IPS-18a (cell line): Measurements from ENCODE around the gene TLCD5.

Experiments used
- H3K27ac ChIP-seq: one replicate; pipeline ENCODE4 v1.5.1; 2013; ENCODE audit warnings: low read length
- H3K27me3 ChIP-seq: one replicate; pipeline ENCODE4 v1.6.1; 2013; ENCODE audit warnings: mild to moderate bottlenecking, low read length; ENCODE audit not compliant: control insufficient read depth, insufficient read depth
- H3K36me3 ChIP-seq: one replicate; pipeline ENCODE4 v1.6.1; 2013; ENCODE audit warnings: low read depth, low read length; ENCODE audit not compliant: control insufficient read depth
- H3K4me1 ChIP-seq: one replicate; pipeline ENCODE4 v1.6.1; 2013; ENCODE audit warnings: low read depth, low read length; ENCODE audit not compliant: control insufficient read depth
- H3K4me3 ChIP-seq: one replicate; pipeline ENCODE4 v1.5.1; 2013; ENCODE audit warnings: low read length
- H3K9ac ChIP-seq: one replicate; pipeline ENCODE4 v1.6.1; 2013; ENCODE audit warnings: mild to moderate bottlenecking, low read length, moderate library complexity
- H3K9me3 ChIP-seq: one replicate; pipeline ENCODE4 v1.6.1; 2013; ENCODE audit warnings: low read depth, low read length; ENCODE audit not compliant: control insufficient read depth

TLCD5 gene

GRCh38 chr11:120332822-120333716 lies 8.0 kb downstream of the TLCD5 start:
- H3K9me3 ChIP-seq = no peaks in the 10 kb centered on the region
- H3K4me3 ChIP-seq = no peak overlapping the region
- H3K9ac ChIP-seq = no peak overlapping the region
- peaks cover 9% of the 10 kb centered on the region for H3K36me3 ChIP-seq
- H3K27ac ChIP-seq = no peak overlapping the region
- peaks cover 11% of the 10 kb centered on the region for H3K4me1 ChIP-seq
- H3K27me3 ChIP-seq = no peaks in the 10 kb centered on the region

- H3K36me3 ChIP-seq = peaks cover 9% of the 10 kb centered on the region
- no peaks in the 10 kb centered on the region for H3K27me3 ChIP-seq
- H3K4me3 ChIP-seq = no peak overlapping the region
- peaks cover 18% of the 10 kb centered on the region for H3K4me1 ChIP-seq
- H3K9ac ChIP-seq = no peak overlapping the region
- H3K27ac ChIP-seq = no peak overlapping the region
- no peaks in the 10 kb centered on the region for H3K9me3 ChIP-seq
These were observed 8.7 kb downstream of the TLCD5 start for GRCh38 chr11:120333801-120334200.

GRCh38 chr11:120334332-120334731 lies 9.2 kb downstream of the TLCD5 start:
- Histone ChIP-seq H3K9me3 (no peaks in the 10 kb centered on the region), H3K4me3 (no peak overlapping the region), H3K36me3 (peaks cover 9% of the 10 kb centered on the region), H3K27me3 (no peaks in the 10 kb centered on the region), H3K9ac (no peak overlapping the region), H3K4me1 (peaks cover 20% of the 10 kb centered on the region), H3K27ac (no peak overlapping the region)

- H3K36me3 ChIP-seq = peaks cover 6% of the 10 kb centered on the region
- peak overlapping the region; percentile 70 for H3K9ac ChIP-seq
- peak overlapping the region; percentile 99 for H3K4me3 ChIP-seq
- no peaks in the 10 kb centered on the region for H3K9me3 ChIP-seq
- no peaks in the 10 kb centered on the region for H3K27me3 ChIP-seq
- H3K27ac ChIP-seq = no peak overlapping the region
- H3K4me1 ChIP-seq = peaks cover 24% of the 10 kb centered on the region
These were observed 9.9 kb downstream of the TLCD5 start for GRCh38 chr11:120334894-120335462.

- H3K27ac ChIP-seq = no peak overlapping the region
- H3K27me3 ChIP-seq = no peaks in the 10 kb centered on the region
- peak overlapping the region; percentile 70 for H3K9ac ChIP-seq
- H3K4me3 ChIP-seq = peak overlapping the region; percentile 99
- H3K9me3 ChIP-seq = no peaks in the 10 kb centered on the region
- H3K4me1 ChIP-seq = peaks cover 24% of the 10 kb centered on the region
- H3K36me3 ChIP-seq = peaks cover under 1% of the 10 kb centered on the region
These were observed 10.4 kb downstream of the TLCD5 start for GRCh38 chr11:120335556-120335907.

GRCh38 chr11:120335908-120336640 lies 11.0 kb downstream of the TLCD5 start, which contains the start of gene ARHGEF12:
Gene ARHGEF12, plus strand, starts transcription at chr11:120336413. Its CDS starts 831 bp downstream, at chr11:120337244.
- Histone ChIP-seq H3K27me3 (no peaks in the 10 kb centered on the region), H3K4me3 (peak within 1 kb of the TSS; percentile 99), H3K4me1 (peaks cover 24% of the 10 kb centered on the region), H3K27ac (no peak within 1 kb of the TSS), H3K9me3 (no peaks in the 10 kb centered on the region), H3K9ac (peak within 1 kb of the TSS; percentile 77), H3K36me3 (no peaks in the 10 kb centered on the region)

GRCh38 chr11:120336641-120337354 lies 11.7 kb downstream of the TLCD5 start:
- no peaks in the 10 kb centered on the region for H3K27me3 ChIP-seq
- H3K9me3 ChIP-seq = no peaks in the 10 kb centered on the region
- H3K4me3 ChIP-seq = peak overlapping the region; percentile 99
- peaks cover 24% of the 10 kb centered on the region for H3K4me1 ChIP-seq
- H3K36me3 ChIP-seq = no peaks in the 10 kb centered on the region
- H3K27ac ChIP-seq = no peak overlapping the region
- peak overlapping the region; percentile 77 for H3K9ac ChIP-seq

GRCh38 chr11:120337355-120338106 lies 12.4 kb downstream of the TLCD5 start:
- no peaks in the 10 kb centered on the region for H3K9me3 ChIP-seq
- H3K27ac ChIP-seq = no peak overlapping the region
- H3K36me3 ChIP-seq = no peaks in the 10 kb centered on the region
- H3K27me3 ChIP-seq = no peaks in the 10 kb centered on the region
- peaks cover 24% of the 10 kb centered on the region for H3K4me1 ChIP-seq
- H3K9ac ChIP-seq = peak overlapping the region; percentile 77
- peak overlapping the region; percentile 99 for H3K4me3 ChIP-seq

GRCh38 chr11:120338107-120338933 lies 13.2 kb downstream of the TLCD5 start:
- Histone ChIP-seq H3K4me1 (peaks cover 25% of the 10 kb centered on the region), H3K9ac (no peak overlapping the region), H3K9me3 (no peaks in the 10 kb centered on the region), H3K27me3 (no peaks in the 10 kb centered on the region), H3K27ac (no peak overlapping the region), H3K36me3 (no peaks in the 10 kb centered on the region), H3K4me3 (peak overlapping the region; percentile 99)

GRCh38 chr11:120339394-120339890 lies 14.3 kb downstream of the TLCD5 start:
- Histone ChIP-seq H3K4me3 (no peak overlapping the region), H3K9me3 (no peaks in the 10 kb centered on the region), H3K4me1 (peaks cover 28% of the 10 kb centered on the region), H3K27me3 (no peaks in the 10 kb centered on the region), H3K36me3 (no peaks in the 10 kb centered on the region), H3K27ac (no peak overlapping the region), H3K9ac (no peak overlapping the region)
